Ovary (tissue), 3 donors: ENCODE measurements around the gene PPM1E.

ENCODE experiments used
- POLR2A ChIP-seq: fragments of 450-650 bp; IDR thresholded peaks from one replicate; pipeline ENCODE4 v1.6.1; 2017; ENCODE audit warnings: antibody characterized with exemption, mild to moderate bottlenecking, moderate library complexity
- TF ChIP-seq, protein P1 (sequence below), 3 donors: fragments of 450-650 bp in 2 of 3; fragments of 200-600 bp in 1 of 3; IDR thresholded peaks; one replicate each; pipeline versions ENCODE4 v1.5.1 to v1.8.0; 2016 to 2022; ENCODE audit warnings: antibody characterized with exemption in 3 of 3, mild to moderate bottlenecking in 1 of 3
- donor health status: DM: no; HTN: no; CAD: no.

DNA sequence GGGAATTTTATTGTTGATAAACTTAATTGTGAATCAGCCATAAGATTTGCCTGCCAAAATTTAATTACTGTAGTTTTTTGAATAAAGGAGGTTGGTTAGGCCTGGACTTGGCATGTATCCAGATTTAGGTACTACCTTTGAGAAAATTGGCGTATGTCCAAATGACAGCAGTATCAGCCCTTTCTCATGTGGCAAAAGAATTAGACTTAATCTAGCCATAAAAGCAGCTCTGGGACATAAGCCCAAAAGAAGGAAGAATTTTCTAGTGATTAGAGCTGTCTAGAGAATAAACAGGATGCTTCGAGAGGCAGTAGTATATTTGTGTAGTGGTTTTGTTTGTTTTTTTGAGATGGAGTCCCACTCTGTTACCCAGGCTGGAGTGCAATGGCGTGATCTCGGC lies 27.7 kb downstream of the PPM1E start:
- no peak for TF ChIP-seq POLR2A
- TF ChIP-seq, protein P1, sequence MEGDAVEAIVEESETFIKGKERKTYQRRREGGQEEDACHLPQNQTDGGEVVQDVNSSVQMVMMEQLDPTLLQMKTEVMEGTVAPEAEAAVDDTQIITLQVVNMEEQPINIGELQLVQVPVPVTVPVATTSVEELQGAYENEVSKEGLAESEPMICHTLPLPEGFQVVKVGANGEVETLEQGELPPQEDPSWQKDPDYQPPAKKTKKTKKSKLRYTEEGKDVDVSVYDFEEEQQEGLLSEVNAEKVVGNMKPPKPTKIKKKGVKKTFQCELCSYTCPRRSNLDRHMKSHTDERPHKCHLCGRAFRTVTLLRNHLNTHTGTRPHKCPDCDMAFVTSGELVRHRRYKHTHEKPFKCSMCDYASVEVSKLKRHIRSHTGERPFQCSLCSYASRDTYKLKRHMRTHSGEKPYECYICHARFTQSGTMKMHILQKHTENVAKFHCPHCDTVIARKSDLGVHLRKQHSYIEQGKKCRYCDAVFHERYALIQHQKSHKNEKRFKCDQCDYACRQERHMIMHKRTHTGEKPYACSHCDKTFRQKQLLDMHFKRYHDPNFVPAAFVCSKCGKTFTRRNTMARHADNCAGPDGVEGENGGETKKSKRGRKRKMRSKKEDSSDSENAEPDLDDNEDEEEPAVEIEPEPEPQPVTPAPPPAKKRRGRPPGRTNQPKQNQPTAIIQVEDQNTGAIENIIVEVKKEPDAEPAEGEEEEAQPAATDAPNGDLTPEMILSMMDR (IDR thresholded peaks at IDR 0.05) = no peak
